ENCODE data around the gene MGAT5B.

The MGAT5B gene

GRCh38 chr17:76961869-76962268 is 93.7 kb downstream of the MGAT5B start:
- Histone ChIP-seq H3K4me1 (ENCODE audit: control insufficient read depth, low read length) (peaks cover 82% of the 10 kb centered on the region), H3K27ac (ENCODE audit: low read depth, low read length) (no peak overlapping the region), H3K27me3 (ENCODE audit: control insufficient read depth, low read length) (no peaks in the 10 kb centered on the region), H3K4me3 (ENCODE audit: low read length) (no peak overlapping the region), H3K4me2 (ENCODE audit: low read length) (no peak overlapping the region), H3F3A (ENCODE audit: control insufficient read depth, insufficient read depth) (peaks cover 28% of the 10 kb centered on the region), H3K9me3 (ENCODE audit: control insufficient read depth, insufficient read depth, low read length) (no peaks in the 10 kb centered on the region), H3K9me2 (replicated peaks; ENCODE audit: control insufficient read depth, low read length) (no peaks in the 10 kb centered on the region), H3K79me2 (ENCODE audit: control insufficient read depth, low read length) (peaks cover 54% of the 10 kb centered on the region), H4K20me1 (ENCODE audit: control insufficient read depth, insufficient read depth, low read depth, low read length) (no peaks in the 10 kb centered on the region), H3K36me3 (ENCODE audit: control insufficient read depth, low read length) (peaks cover 77% of the 10 kb centered on the region)
- no peak for TF ChIP-seq EZH2phosphoT487 (IDR thresholded peaks at IDR 0.05; ENCODE audit: borderline replicate concordance, low read length)
- TF ChIP-seq CTCF (IDR thresholded peaks at IDR 0.05; ENCODE audit: low read depth, low read length, poor library complexity, severe bottlenecking), result no peak

GRCh38 chr17:76962858-76963257 is 94.7 kb downstream of the MGAT5B start:
- Histone ChIP-seq H3F3A (ENCODE audit: control insufficient read depth, insufficient read depth) (peaks cover 30% of the 10 kb centered on the region), H3K27ac (ENCODE audit: low read depth, low read length) (no peak overlapping the region), H3K79me2 (ENCODE audit: control insufficient read depth, low read length) (peaks cover 54% of the 10 kb centered on the region), H3K27me3 (ENCODE audit: control insufficient read depth, low read length) (no peaks in the 10 kb centered on the region), H3K4me2 (ENCODE audit: low read length) (no peak overlapping the region), H3K36me3 (ENCODE audit: control insufficient read depth, low read length) (peaks cover 77% of the 10 kb centered on the region), H3K4me3 (ENCODE audit: low read length) (no peak overlapping the region), H3K9me2 (replicated peaks; ENCODE audit: control insufficient read depth, low read length) (no peaks in the 10 kb centered on the region), H3K9me3 (ENCODE audit: control insufficient read depth, insufficient read depth, low read length) (no peaks in the 10 kb centered on the region), H3K4me1 (ENCODE audit: control insufficient read depth, low read length) (peaks cover 82% of the 10 kb centered on the region), H4K20me1 (ENCODE audit: control insufficient read depth, insufficient read depth, low read depth, low read length) (peaks cover 9% of the 10 kb centered on the region)
- TF ChIP-seq CTCF (IDR thresholded peaks at IDR 0.05; ENCODE audit: low read depth, low read length, poor library complexity, severe bottlenecking), result no peak
- no peak for TF ChIP-seq EZH2phosphoT487 (IDR thresholded peaks at IDR 0.05; ENCODE audit: borderline replicate concordance, low read length)

- H3K4me1 ChIP-seq (ENCODE audit: control insufficient read depth, low read length), result peaks cover 72% of the 10 kb centered on the region
- H3K79me2 ChIP-seq (ENCODE audit: control insufficient read depth, low read length), result peaks cover 53% of the 10 kb centered on the region
- no peaks in the 10 kb centered on the region for H3K9me2 ChIP-seq (replicated peaks; ENCODE audit: control insufficient read depth, low read length)
- peak overlapping the region; percentile 93 for H3K27ac ChIP-seq (ENCODE audit: low read depth, low read length)
- no peaks in the 10 kb centered on the region for H3K27me3 ChIP-seq (ENCODE audit: control insufficient read depth, low read length)
- H3K9me3 ChIP-seq (ENCODE audit: control insufficient read depth, insufficient read depth, low read length), result no peaks in the 10 kb centered on the region
- H3K36me3 ChIP-seq (ENCODE audit: control insufficient read depth, low read length), result peaks cover 76% of the 10 kb centered on the region
- peak overlapping the region; percentile 84 for H3K4me3 ChIP-seq (ENCODE audit: low read length)
- TF ChIP-seq EZH2phosphoT487 (IDR thresholded peaks at IDR 0.05; ENCODE audit: borderline replicate concordance, low read length) (no peak), CTCF (IDR thresholded peaks at IDR 0.05; ENCODE audit: low read depth, low read length, poor library complexity, severe bottlenecking) (no peak)
- H3F3A ChIP-seq (ENCODE audit: control insufficient read depth, insufficient read depth), result peaks cover 16% of the 10 kb centered on the region
- peak overlapping the region; percentile 96 for H3K4me2 ChIP-seq (ENCODE audit: low read length)
- peaks cover 11% of the 10 kb centered on the region for H4K20me1 ChIP-seq (ENCODE audit: control insufficient read depth, insufficient read depth, low read depth, low read length)
These were observed 97.8 kb downstream of the MGAT5B start for GRCh38 chr17:76966016-76966415.

All from DOHH2 (cell line).